Muscle of arm (tissue), 12 donors: Measurements from ENCODE around the gene ROPN1. TPM values are rescaled to one million over a fixed set of nuclear protein-coding genes. Genes with fewer than 3 reads are reported as not detected.

Source experiments
- DNase-seq: peaks from one replicate; pipeline ENCODE4 v3.0.0-alpha.2; 2013
- polyA plus RNA-seq, 12 donors: library from polyadenylated mRNA; unstranded; fragments of 120-200 nt; gene quantifications; one replicate each; pipeline ENCODE4 v1.2.1, GENCODE V29; 2013; ENCODE audit not compliant: insufficient read length in 12 of 12

Gene ROPN1
- polyA plus RNA-seq, 12 donors, result 0.11 to 0.21 (median 0.13) TPM; not detected in 8

DNA sequence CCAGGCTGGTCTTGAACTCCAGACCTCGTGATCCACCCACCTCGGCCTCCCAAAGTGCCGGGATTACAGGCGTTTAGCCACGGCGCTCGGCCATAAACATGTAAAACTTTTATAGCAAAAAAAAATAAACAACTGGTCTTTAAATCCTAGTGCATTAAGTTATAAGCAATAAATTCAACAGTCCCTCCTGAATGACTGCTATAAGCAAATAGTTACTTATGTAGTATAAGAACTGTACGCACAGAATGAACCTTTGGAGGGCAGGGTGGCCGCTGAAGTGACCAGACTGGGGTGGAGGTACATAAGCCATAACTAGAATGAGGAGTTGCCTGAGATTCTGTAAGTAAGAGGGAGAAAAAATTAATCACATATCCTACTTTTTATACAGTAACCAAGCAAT, 43.5 kb downstream of the ROPN1 start:
- no peak for DNase-seq

DNA sequence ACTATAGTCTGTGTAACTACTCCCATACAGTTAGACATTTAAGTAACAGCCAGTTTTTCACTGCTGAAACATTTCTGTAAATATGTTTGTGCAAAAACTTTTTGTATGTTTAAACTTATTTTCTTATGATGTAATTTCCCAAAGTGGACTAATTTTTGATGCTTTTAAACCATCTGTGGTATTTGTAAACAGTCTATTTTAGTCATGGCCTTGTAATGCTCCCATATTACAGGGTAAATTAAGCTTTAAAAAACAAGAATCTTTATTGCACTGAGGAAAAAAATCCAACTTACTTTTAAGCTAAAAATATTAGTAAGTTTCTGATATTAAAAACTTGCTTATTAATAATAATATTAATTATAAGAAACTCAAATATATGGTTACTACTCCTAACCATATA, 44.4 kb downstream of the ROPN1 start:
- DNase-seq, result no peak

DNA sequence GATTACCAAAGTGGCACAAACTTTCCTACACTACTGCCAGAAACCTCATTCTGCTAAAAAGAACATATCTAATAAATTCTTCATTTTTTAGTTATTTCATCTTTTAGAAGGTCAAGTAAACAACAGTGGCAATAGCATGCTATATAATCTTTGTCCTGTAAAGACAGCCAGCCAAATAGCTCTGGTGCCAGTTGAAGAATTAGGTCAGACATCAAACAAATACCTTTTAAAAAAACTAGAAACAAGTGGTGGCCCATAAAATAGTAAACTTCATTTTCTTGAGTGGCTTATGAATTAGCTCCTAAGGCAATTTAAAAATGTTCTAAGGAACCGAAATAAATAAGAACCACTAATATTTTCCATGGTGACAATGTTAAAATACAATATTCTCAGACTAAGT, 50.4 kb downstream of the ROPN1 start:
- no peak for DNase-seq

DNA sequence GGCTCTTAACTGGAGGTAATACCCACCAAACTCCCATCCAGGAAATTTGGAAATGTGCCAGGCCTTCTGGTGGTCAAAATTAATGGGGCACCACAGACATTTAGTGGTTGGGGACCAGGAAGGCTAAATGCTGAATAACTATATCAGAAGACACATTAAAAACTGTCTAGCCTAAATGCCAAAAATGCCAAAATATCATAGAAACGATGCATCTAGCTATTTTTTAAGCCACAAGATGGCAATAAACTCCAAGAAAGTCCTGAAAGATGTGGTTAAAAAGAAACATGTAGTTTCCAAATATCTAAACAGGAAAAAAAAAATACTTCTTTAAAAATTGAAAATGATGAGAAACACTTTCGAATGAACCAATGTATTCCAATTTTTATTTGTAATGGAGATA, 50.8 kb downstream of the ROPN1 start:
- no peak for DNase-seq

DNA sequence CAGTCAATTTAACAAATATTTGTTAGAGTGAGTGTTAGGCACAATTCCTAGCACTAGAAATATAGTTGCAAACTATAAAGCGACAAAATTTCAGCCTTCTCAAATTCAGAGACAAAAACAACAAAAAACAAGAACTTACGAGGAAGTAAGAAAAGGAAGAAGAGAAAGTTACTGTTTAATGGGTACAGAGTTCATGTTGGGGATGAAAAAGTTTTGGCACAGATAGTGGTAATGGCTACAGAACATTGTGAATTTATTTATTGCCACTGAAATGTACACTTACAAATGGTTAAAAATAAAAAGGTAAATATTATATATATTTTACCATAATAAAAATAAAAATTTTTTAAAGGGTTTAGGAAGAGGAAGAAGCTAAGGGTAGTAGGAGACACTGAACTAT, 52.2 kb downstream of the ROPN1 start:
- DNase-seq, result no peak

DNA sequence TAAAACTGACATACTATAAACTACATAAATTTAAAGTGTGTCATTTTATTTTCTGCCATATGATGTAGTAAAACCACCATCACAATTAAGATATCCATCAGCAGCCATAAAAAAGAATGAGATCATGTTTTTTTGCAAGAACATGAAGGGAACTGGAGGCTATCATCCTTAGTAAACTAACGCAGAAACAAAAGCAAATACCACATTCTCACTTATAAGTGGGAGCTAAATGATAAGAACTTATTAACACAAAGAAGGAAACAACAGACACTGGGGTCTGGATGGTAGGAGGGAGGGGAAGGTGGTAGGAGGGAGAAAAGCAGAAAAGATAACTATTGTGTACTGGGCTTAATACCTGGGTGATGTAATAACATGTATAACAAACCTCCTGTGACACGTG, 55.5 kb downstream of the ROPN1 start:
- no peak for DNase-seq

DNA sequence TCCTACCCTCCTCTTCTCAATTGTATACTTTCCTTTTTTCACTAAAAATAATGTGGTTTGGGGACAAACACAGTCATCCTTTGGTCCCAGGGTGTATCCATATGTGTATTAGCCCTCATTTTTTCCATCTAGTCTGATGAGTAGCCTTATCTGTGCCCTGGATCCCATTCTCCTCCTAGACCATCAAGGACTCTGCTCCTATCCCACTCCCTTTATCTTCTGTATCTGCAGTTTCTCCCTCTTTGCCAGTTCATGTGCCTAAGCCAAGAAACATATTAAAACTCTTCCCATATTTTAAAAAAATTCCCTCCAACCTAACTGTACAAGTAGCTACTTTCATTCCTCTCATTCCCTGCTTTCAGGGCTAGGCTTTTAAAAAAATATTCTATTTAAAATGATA, 56.1 kb downstream of the ROPN1 start:
- no peak for DNase-seq

DNA sequence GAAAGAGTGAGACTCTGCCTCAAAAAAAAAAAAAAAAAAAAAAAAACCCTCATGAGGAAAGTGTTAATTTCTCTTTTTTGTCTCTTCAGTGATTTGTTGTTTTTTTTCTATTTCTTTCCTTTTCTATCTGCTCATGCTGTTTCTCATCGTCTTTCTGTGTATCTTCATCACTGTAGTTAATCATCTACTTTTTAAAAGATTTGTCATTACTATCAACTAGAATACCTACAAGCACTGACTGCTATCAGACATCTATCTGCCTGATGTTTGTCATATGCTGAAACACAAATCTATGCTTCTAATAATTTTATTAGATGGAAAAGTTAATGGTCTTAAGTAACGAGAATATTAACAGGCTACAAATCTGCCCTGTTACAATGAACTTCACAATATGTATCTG, 57.7 kb downstream of the ROPN1 start:
- DNase-seq, result no peak

DNA sequence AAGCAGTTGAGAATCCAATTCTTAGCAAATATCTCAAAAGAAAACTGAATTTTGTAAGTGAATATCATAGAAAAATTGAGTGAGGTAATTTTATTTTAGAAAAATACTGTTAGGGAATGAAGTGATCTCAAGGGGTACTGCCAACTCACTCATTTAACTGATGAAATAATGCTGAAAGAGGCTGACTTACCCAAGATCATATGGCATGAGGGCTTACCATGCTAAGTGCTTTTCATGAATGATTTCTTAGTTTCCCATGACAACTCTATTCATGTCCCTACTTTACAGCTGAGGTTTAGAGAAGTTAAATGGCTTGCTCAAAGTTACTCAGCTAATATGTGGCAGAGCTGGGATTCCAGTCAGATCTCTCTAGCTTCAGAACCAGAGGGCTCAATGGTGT, 61.5 kb downstream of the ROPN1 start:
- no peak for DNase-seq

DNA sequence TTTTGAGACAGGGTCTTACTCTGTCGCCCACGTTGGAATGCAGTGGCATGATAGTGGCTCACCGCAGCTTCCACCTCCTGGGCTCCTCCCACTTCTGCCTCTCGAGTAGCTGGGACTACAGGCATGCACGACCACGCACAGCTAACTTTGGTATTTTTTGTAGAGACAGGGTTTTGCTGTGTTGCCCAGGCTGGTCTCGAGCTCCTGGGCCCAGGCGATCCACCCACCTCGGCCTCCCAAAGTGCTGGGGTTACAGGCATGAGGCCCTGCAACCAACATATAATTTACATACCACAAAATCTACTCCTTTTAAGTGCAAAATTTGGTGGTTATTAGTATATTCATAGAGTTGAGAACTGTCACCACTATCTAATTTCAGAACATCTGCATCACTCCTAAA, 62.6 kb downstream of the ROPN1 start:
- DNase-seq, result no peak

DNA sequence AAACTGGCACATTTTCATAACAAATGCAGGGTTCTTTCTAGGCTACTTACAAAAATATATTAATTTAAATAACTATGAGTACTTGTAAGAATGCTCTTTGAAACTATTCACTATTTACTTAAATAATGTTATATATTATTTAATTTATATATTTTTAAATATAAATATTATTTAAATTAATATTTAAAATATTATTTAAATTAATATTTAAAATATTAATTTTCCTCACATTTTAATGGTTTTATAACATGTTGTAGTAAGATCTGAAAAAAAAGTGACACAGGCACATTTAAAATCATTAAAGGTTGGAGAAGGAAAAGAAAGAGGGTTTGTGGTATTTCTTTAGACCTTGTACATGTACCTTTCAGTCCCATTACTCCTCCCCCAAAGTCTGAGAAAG, 65.5 kb downstream of the ROPN1 start:
- no peak for DNase-seq

DNA sequence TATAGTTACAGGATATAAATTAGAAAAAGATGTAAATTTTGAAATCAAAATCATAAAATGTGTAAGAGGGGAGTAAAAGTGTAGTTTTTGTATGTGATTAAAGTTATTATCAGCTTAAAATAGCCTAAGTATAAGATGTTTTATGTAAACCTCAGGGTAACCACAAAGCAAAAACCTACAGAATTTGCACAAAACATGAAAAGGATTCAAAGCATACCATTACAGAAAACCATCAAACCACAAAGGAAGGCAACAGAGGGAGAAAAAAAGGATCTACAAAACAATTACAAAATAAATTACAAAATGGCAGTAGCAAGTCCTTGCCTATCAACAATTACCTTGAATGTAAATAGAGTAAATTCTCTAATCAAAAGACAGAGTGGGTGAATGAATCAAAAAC, 71.1 kb downstream of the ROPN1 start:
- DNase-seq, result no peak

DNA sequence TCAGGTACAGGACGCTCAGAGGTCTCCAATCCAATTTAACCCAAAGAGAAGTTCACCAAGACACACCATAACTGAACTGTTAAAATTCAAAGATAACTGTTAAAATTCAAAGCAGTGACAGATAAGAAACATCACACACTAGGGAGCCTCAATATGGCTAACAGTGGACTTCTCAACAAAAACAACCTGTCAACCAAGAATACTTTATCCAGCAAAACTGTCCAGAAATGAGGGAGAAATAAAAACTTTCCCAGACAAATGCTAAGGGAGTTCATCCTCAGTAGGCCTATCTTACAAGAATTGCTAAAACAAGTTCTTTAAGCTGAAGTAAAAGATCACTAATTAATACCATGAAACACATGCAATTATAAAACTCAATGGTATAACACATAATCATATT, 71.5 kb downstream of the ROPN1 start:
- no peak for DNase-seq

DNA sequence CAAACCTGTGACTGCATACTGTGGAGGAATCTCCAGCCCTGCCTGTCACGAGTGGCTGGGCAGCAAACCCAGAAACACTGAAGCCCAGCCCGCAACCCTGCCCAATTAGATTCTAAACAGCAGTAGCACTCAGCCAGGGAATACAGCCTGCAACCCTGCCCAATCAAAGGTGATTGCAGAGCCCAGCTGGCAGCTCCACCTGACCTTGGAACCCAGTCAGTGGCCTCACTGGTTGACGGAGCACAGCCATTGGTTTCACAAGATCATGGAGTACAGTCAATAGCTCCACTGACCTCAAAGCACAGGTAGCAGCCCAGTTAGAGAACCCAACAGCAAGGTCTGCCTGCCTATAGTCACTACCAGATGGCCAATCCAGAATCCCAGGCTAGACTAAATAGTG, 72.6 kb downstream of the ROPN1 start:
- DNase-seq, result no peak

Other genes with a start within 250 kb of the ROPN1 start
- 100 to 1,000 TPM in 1 of 12 donors, 10 to 100 TPM in 10, not detected in 1; 15.4 to 109 (median 22.5) TPM for gene MYLK, start 107.8 kb downstream of the ROPN1 start, polyA plus RNA-seq
- 100 to 1,000 TPM in 1 of 12 donors, 10 to 100 TPM in 10, not detected in 1; 28.1 to 126 (median 55.9) TPM for gene CCDC14, start 30.9 kb downstream of the ROPN1 start, polyA plus RNA-seq
- gene KALRN, start 41.2 kb upstream of the ROPN1 start, polyA plus RNA-seq, result 10 to 100 TPM in 4 of 12 donors, 1 to 10 TPM in 7, not detected in 1; 5.3 to 23.6 (median 9.7) TPM